HepG2 (cell line): ENCODE measurements around the gene CCDC57. TPM values are rescaled to one million over a fixed set of nuclear protein-coding genes. Genes with fewer than 3 reads are reported as not detected.

ENCODE experiments used
- GPN1 ChIP-seq: sonication (generic); formaldehyde crosslinking; IDR thresholded peaks from 2 replicates; pipeline ENCODE4 v1.5.1; 2020; ENCODE audit warnings: missing genetic modification reagents, borderline replicate concordance
- HOXD1 ChIP-seq: sonication (generic); formaldehyde crosslinking; IDR thresholded peaks from 2 replicates; pipeline ENCODE4 v1.5.0; 2020; ENCODE audit warnings: missing genetic modification reagents
- MNT ChIP-seq: fragments of 450-650 bp; IDR thresholded peaks from 2 replicates; pipeline ENCODE4 v1.6.1; 2016
- NCOA1 ChIP-seq: sonication (generic); formaldehyde crosslinking; IDR thresholded peaks from 2 replicates; pipeline ENCODE4 v1.9.0; 2021; ENCODE audit warnings: missing genetic modification reagents
- NKX3-1 ChIP-seq: sonication (generic); formaldehyde crosslinking; IDR thresholded peaks from 2 replicates; pipeline ENCODE4 v1.5.0; 2020; ENCODE audit warnings: missing genetic modification reagents
- PREB ChIP-seq: sonication (generic); formaldehyde crosslinking; IDR thresholded peaks from 2 replicates; pipeline ENCODE4 v1.4.0; 2020; ENCODE audit warnings: missing genetic modification reagents
- TBL1XR1 ChIP-seq: fragments of 150-350 bp; IDR thresholded peaks from 2 replicates; pipeline ENCODE4 v1.6.1; 2014; ENCODE audit warnings: borderline replicate concordance, low read length; ENCODE audit not compliant: partially characterized antibody
- THAP8 ChIP-seq: sonication (generic); formaldehyde crosslinking; IDR thresholded peaks from 2 replicates; pipeline ENCODE4 v1.5.1; 2020; ENCODE audit warnings: missing genetic modification reagents, mild to moderate bottlenecking, borderline replicate concordance
- THYN1 ChIP-seq: sonication (generic); formaldehyde crosslinking; IDR thresholded peaks from 2 replicates; pipeline ENCODE4 v1.8.1; 2023; ENCODE audit warnings: low read depth, mild to moderate bottlenecking, moderate library complexity, missing genetic modification reagents, borderline replicate concordance
- ZBTB39 ChIP-seq: sonication (generic); formaldehyde crosslinking; IDR thresholded peaks from 2 replicates; pipeline ENCODE4 v1.5.0; 2020; ENCODE audit warnings: missing genetic modification reagents
- ZMAT3 ChIP-seq: sonication (generic); formaldehyde crosslinking; conservative IDR thresholded peaks from 2 replicates; pipeline ENCODE4 v1.7.0; 2021; ENCODE audit warnings: missing genetic modification reagents
- ZNF350 ChIP-seq: sonication (generic); formaldehyde crosslinking; IDR thresholded peaks from 2 replicates; pipeline ENCODE4 v1.4.0; 2020; ENCODE audit warnings: mild to moderate bottlenecking, low read depth, missing genetic modification reagents, borderline replicate concordance
- ZNF354B ChIP-seq: sonication (generic); formaldehyde crosslinking; IDR thresholded peaks from 2 replicates; pipeline ENCODE4 v1.8.0; 2022; ENCODE audit warnings: mild to moderate bottlenecking, missing genetic modification reagents
- ZNF382 ChIP-seq: sonication (generic); formaldehyde crosslinking; IDR thresholded peaks from 2 replicates; pipeline ENCODE4 v1.5.0; 2020; ENCODE audit warnings: missing genetic modification reagents, mild to moderate bottlenecking, borderline replicate concordance
- ZNF441 ChIP-seq: sonication (generic); formaldehyde crosslinking; IDR thresholded peaks from 2 replicates; pipeline ENCODE4 v1.7.0; 2021; ENCODE audit warnings: missing genetic modification reagents, borderline replicate concordance
- ZNF563 ChIP-seq: sonication (generic); formaldehyde crosslinking; IDR thresholded peaks from 2 replicates; pipeline ENCODE4 v1.8.0; 2022; ENCODE audit warnings: mild to moderate bottlenecking, moderate library complexity, missing genetic modification reagents
- ZNF614 ChIP-seq: IDR thresholded peaks from 2 replicates; pipeline ENCODE4 v1.6.1; 2018; ENCODE audit warnings: missing biosample characterization, missing genetic modification reagents, inconsistent platforms, borderline replicate concordance
- ZNF766 ChIP-seq: sonication (generic); formaldehyde crosslinking; IDR thresholded peaks from 2 replicates; pipeline ENCODE4 v1.5.0; 2020; ENCODE audit warnings: missing genetic modification reagents, borderline replicate concordance
- ZNF883 ChIP-seq: sonication (generic); formaldehyde crosslinking; IDR thresholded peaks from 2 replicates; pipeline ENCODE4 v1.5.1; 2020; ENCODE audit warnings: mild to moderate bottlenecking, missing genetic modification reagents; ENCODE audit errors: not compliant biosample characterization
- ZSCAN31 ChIP-seq: sonication (generic); formaldehyde crosslinking; IDR thresholded peaks from 2 replicates; pipeline ENCODE4 v1.5.0; 2020; ENCODE audit warnings: low read depth, mild to moderate bottlenecking, missing genetic modification reagents
- polyA plus RNA-seq, 8 experiments: library from polyadenylated mRNA; depleted of rRNA in 3 of 8; stranded (reverse) in 7 of 8; unstranded in 1 of 8; fragments of >200 nt; fragmentation: Illumina TruSeq in 4 of 8; extraction: Trizol in 4 of 8; gene quantifications; 2 replicates each; pipeline versions ENCODE4 v1.2.1 to v1.2.3, GENCODE V29; 2011 to 2016; ENCODE audit warnings: low read depth in 4 of 8, missing spikeins in 1 of 8, mixed read lengths in 1 of 8; ENCODE audit not compliant: insufficient read depth in 1 of 8
- total RNA-seq, 5 experiments: library from RNA; depleted of rRNA; stranded (reverse); fragments of >200 nt; fragmentation: Illumina TruSeq; extraction: Trizol; gene quantifications; 2 replicates each; pipeline ENCODE4 v1.2.3, GENCODE V29; 2016; ENCODE audit warnings: low read depth in 1 of 5

The CCDC57 gene
- total and polyA plus RNA-seq, 2 of the 13 experiments (the other 11 are each of a cell fraction or from before 2014, with no cell fraction given), result 59.3 to 59.9 TPM

GRCh38 chr17:82153745-82154375, 58.8 kb downstream of the CCDC57 start (continued):
- peak; percentile 79; the same call in 1 of the 2 replicates for TF ChIP-seq ZNF350 (CRISPR knock-in tag)
- TF ChIP-seq ZNF441 (CRISPR knock-in tag), result no peak
- no peak for TF ChIP-seq TBL1XR1
- TF ChIP-seq ZBTB39 (CRISPR knock-in tag), result no peak
- 0 out of 2 replicates have a peak, but pooled peaks have one; percentile 63 for TF ChIP-seq ZNF766 (CRISPR knock-in tag)
- no peak for TF ChIP-seq ZNF382 (CRISPR knock-in tag)
- no peak for TF ChIP-seq THAP8 (CRISPR knock-in tag)
- TF ChIP-seq GPN1 (CRISPR knock-in tag), result no peak
- TF ChIP-seq ZMAT3, result no peak
- no peak for TF ChIP-seq NCOA1 (CRISPR knock-in tag)
- 0 out of 2 replicates have a peak, but pooled peaks have one; percentile 57 for TF ChIP-seq HOXD1 (CRISPR knock-in tag)
- TF ChIP-seq ZNF354B (CRISPR knock-in tag), result 0 out of 2 replicates have a peak, but pooled peaks have one; percentile 59
- TF ChIP-seq ZSCAN31 (CRISPR knock-in tag), result 0 out of 2 replicates have a peak, but pooled peaks have one; percentile 55
- no peak for TF ChIP-seq THYN1 (CRISPR knock-in tag)
- TF ChIP-seq NKX3-1 (CRISPR knock-in tag), result no peak
- TF ChIP-seq ZNF563, result no peak; the same call in 1 of the 2 replicates
- TF ChIP-seq ZNF883 (CRISPR knock-in tag), result no peak
- no peak for TF ChIP-seq PREB
- TF ChIP-seq MNT, result no peak
- peak; percentile 48; the same call in 1 of the 2 replicates for TF ChIP-seq ZNF614 (CRISPR knock-in tag)
